Measurements from ENCODE around the gene PAX8.

Gene PAX8

GRCh38 chr2:113202305-113203216 is 76.2 kb downstream of the PAX8 start:
- peak; percentile 3 for DNase-seq

- no peak for DNase-seq
These were observed 77.0 kb downstream of the PAX8 start for GRCh38 chr2:113201496-113202304.

DNA sequence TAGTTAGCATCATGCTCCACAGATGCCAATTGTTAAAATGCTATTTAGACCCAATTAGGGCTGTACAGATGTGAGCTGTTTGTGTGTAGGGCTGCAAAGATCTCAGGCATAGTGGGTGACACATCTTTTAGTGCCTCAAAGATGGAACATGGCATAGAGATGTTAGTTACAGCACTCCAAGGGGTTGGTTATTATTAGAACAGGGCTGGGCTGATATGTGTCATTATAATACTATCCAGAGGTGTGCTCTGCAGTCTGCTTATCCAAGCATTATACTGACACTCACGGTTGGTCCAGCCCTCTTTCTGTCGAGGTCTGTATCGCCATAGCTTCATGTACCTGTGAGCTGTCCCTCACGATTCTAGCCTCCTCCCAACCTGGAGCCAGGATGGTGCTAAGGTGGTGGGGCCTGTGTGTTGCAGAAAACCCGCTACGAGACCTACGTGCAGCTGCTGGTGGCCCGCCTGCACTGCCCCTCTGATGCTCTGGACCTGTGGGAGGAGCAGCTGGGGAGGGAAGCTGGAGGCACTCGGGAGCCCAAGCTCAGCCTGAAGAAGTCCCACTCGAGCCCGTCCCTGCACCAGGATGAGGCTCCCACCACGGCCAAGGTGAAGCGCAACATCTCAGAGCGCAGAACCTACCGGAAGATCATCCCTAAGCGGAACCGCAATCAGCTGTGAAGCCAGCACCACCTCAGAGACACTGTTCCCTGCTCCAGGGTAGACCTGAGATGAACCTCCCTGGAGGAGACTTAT is 77.8 kb downstream of the PAX8 start:
- DNase-seq = no peak

GRCh38 chr2:113200236-113200635 is 78.5 kb downstream of the PAX8 start:
- DNase-seq = no peak

DNA sequence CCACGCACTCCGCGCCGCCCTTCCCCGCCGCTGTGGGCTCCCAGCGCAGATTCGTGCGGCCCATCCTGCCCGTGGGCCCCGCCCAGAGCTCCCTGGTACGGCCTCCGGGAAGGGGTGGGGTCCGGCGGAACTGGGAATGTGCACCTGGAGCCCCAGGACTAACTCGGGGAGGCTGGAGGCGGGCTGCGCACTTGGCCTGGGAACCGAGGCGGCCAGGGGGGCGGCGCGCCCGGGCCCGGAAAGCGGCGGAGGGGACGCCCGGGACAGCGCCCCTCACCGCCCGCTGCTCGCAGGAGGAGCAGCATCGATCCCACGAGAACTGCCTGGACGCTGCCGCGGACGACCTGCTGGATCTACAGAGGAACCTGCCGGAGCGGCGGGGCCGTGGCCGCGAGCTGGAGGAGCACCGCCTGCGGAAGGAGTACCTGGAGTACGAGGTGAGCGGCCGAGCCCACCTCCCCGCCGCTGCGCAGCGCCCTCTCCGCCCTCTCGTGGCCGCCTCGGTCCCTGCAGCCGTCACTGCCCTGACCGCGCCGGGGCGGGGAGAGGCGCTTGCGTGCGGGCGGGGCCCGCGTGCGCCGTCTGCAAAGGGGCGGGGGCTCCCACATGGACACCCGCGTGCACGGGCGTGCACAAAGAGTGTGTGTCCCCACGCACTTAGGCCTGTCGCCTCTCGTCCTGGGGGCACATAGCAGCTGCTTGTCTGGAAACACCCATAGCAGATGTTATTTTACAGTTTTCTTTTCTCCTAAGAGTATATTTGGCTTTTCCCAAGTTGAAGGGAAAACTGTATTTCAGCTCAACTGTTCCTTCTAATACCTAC is 79.7 kb downstream of the PAX8 start:
- peak; percentile 73 for DNase-seq

- no peak for DNase-seq
These were observed 80.5 kb downstream of the PAX8 start for GRCh38 chr2:113198048-113198789.

GRCh38 chr2:113197347-113198047 is 81.2 kb downstream of the PAX8 start:
- DNase-seq = no peak

GRCh38 chr2:113196839-113197238 is 81.9 kb downstream of the PAX8 start:
- DNase-seq = no peak

DNA sequence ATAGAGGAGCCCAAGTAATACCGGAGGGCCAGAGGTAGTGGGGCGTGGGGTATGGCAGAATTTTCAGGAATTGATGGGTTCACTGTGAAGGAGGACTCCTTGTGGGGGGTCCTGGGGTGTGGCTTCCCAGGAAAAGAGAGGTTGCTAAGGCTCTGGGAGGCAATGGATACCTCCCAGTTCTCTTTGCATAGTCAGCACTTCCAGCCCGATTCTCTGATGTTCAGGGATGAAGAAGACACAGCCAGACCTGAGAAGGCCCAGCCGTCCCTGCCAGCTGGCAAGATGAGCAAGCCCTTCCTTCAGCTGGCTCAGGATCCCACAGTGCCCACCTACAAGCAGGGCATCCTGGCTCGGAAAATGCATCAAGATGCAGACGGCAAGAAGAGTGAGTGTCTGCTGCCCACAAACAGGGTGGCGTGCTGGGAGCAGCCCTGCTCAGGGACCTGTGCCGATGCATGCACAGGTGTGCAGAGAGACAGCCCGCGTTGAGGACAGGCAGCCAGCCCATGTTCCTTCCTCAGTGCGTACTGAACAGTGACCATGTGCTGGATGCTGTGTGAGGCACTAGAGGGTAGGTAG is 82.7 kb downstream of the PAX8 start:
- no peak for DNase-seq

DNA sequence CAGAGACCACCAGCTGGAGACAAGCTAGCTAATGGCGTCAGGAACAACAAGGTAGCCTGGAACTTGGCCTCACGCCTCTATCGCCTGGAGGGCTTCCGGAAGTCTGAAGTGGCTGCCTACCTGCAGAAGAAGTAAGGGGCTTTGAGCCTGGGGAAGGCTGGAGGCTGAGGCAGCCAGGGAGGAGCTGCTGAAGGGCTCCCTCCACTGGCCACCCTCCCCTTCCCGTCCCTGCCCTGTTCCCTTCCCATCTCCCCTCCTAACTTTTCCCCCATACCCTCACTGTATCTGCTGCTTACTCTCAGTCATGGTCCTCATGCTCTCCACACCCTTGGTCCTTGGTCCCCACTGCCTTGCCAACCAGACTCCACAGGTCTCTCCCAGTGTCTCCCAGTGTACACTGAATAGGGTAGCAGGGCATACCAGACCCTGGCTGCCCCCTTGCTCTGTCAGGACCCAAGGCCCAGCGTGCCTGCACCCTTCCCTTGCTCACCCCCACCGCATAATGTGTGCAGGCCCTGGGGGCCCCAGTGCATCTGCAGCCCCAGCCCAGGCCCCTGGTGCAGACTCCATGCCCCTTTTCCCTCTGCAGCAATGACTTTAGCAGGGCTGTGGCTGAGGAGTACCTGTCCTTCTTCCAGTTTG is 86.1 kb downstream of the PAX8 start:
- DNase-seq = no peak

- DNase-seq = no peak
These were observed 87.8 kb downstream of the PAX8 start for GRCh38 chr2:113190871-113191270.

DNA sequence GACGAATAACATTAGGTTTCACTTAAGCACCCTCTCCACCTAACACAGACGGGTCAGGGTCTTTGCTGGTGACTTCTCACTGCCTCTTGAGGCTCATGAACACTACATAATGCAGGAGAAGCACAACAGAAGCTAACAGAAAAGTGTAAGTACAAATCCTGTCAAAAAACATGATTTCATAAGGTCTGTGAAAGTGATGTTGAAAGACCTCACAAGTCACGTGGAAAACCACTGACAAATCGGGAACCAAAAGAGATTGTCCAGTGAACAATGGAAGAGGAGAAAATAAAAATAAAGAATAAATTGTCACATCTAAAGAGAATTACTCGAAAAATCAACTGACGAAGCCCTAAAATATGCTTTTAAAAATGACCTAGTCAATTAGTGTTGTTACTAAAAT is 91.0 kb downstream of the PAX8 start:
- no peak for DNase-seq

DNA sequence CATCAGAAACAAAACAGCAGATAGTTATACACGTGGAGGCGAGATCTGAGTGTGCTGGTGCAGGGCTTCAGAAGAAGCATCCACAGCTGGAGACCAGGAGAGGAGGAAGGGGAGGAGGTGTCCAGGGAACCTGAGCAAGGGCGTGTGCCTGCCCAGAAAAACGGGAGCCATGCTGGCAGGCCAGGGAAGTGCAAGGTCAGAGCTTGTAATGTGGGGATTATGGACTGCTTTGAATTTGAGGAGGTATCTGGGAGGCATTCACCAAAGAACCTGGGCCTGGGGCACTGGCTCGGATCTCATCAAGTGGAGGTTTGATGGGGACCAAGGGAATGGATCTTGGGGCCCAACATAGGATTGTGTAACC is 92.3 kb downstream of the PAX8 start:
- no peak for DNase-seq

DNA sequence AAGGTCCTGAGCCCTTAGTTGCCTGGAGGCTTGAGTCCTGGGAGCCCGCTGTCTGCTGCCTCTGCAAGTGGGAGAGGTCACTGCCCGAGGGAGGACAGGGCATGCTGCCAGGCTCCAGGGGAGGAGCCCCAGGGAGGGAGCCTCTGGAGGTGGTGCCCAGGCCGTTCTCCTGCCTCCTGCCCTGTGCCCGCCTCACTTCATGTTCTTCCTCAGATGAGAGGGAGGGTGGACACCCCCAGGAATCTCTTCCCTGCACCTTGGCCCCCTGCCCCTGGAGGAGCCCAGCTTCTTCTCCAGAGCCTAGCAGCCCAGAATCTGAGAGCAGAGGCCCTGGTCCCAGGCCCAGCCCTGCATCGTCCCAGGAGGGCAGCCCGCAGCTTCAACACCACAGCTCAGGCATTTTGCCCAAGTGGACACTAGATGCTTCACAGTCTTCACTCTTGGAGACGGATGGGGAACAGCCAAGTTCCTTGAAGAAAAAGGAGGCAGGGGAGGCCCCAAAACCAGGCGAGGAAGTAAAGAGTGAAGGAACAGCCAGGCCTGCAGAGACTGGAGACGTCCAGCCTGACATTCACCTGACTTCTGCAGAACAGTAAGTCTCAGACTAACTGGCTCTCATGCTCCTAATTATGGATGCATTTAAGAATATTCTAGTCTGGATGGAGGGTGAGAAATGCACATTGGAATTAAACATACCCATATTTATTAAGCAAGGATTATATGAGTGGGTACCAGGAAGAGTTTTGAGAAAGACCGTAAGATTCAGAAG is 92.9 kb downstream of the PAX8 start:
- DNase-seq = no peak

- no peak for DNase-seq
These were observed 94.0 kb downstream of the PAX8 start for GRCh38 chr2:113184531-113185230.

GRCh38 chr2:113183703-113184102 is 95.0 kb downstream of the PAX8 start:
- no peak for DNase-seq

- DNase-seq = no peak
These were observed 95.5 kb downstream of the PAX8 start for GRCh38 chr2:113183264-113183663.

DNA sequence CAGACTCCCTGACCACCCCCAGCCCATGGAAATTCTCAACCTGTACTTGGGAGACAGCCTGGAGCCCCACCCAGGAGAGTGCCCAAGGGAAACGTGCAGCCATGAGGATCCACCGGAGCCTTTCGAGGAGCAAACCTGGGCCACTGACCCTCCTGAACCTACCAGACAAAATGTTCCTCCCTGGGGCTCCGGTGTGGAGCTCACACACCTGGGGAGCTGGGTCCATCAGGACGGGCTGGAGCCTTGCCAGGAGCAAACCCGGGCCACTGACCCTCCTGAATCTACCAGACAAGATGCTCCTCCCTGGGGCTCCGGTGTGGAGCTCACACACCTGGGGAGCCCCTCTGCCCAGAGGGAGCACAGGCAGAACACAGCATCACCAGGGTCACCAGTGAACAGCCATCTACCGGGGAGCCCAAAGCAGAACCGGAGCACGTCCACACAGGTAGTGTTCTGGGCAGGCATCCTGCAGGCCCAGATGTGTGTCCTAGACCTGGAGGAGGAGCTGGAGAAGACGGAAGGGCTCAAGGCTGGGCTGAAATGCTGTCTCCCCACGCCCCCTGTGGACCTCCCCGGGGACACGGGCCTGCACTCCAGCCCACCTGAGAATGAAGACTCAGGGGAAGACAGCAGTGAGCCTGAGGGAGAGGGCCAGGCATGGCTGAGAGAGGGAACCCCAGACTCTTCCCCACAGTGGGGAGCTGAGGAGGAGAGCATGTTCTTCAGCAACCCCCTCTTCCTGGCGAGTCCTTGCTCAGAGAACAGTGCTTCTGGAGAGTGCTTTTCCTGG is 96.1 kb downstream of the PAX8 start:
- DNase-seq = no peak

Measured in NCI-H526 treated with DMSO at 0.1 percent for 48 hours (cell line).